Neural progenitor cell (in vitro differentiated cells): ENCODE results near the gene CTSW.

ENCODE experiments used
- CTCF ChIP-seq: fragments of 200-600 bp; sonication (generic); IDR thresholded peaks from 2 replicates; pipeline ENCODE4 v1.5.1; 2017; ENCODE audit warnings: antibody characterized with exemption, mild to moderate bottlenecking
- EZH2 ChIP-seq: fragments of 200-600 bp; sonication (generic); IDR thresholded peaks from 2 replicates; pipeline ENCODE4 v1.6.1; 2017; ENCODE audit warnings: antibody characterized with exemption, mild to moderate bottlenecking, moderate library complexity
- EZH2phosphoT487 ChIP-seq: fragments of 200-600 bp; sonication (generic); IDR thresholded peaks from 2 replicates; pipeline ENCODE4 v1.6.1; 2017; ENCODE audit warnings: antibody characterized with exemption

- TF ChIP-seq CTCF (no peak), EZH2 (no peak), EZH2phosphoT487 (no peak)
Measured at GRCh38 chr11:65921876-65922275, 42.2 kb downstream of the CTSW start.
